Thymus (tissue), 11 donors: Measurements from ENCODE around the gene EPAS1. TPM values are rescaled to one million over a fixed set of nuclear protein-coding genes. Genes with fewer than 3 reads are reported as not detected.

ENCODE experiments used
- DNase-seq, 9 donors: peaks; one replicate each; pipeline ENCODE4 v3.0.0-alpha.2; 2013; ENCODE audit warnings: low spot score in 9 of 9, low read depth in 6 of 9, missing footprints in 1 of 9
- H3K27ac ChIP-seq, 2 donors: one replicate each; pipeline ENCODE4 v1.5.1; 2013; ENCODE audit warnings: control low read depth in 1 of 2, low read depth in 1 of 2, low read length in 1 of 2, mild to moderate bottlenecking in 1 of 2, moderate library complexity in 1 of 2
- H3K27me3 ChIP-seq, 2 donors: one replicate each; pipeline ENCODE4 v1.5.1; 2013; ENCODE audit warnings: low read length in 1 of 2; ENCODE audit not compliant: control insufficient read depth in 2 of 2, insufficient read depth in 1 of 2
- H3K36me3 ChIP-seq, 2 donors: one replicate each; pipeline ENCODE4 v1.5.1; 2013; ENCODE audit warnings: low read length in 1 of 2, mild to moderate bottlenecking in 1 of 2, moderate library complexity in 1 of 2; ENCODE audit not compliant: control insufficient read depth in 2 of 2, insufficient read depth in 2 of 2
- H3K4me1 ChIP-seq, 2 donors: one replicate each; pipeline ENCODE4 v1.5.1; 2013; ENCODE audit warnings: low read length in 2 of 2; ENCODE audit not compliant: control insufficient read depth in 2 of 2, insufficient read depth in 2 of 2
- H3K4me3 ChIP-seq, 2 donors: one replicate each; pipeline ENCODE4 v1.5.1; 2013; ENCODE audit warnings: low read length in 2 of 2, control low read depth in 1 of 2, mild to moderate bottlenecking in 1 of 2
- H3K9me3 ChIP-seq, 2 donors: one replicate each; pipeline ENCODE4 v1.5.1; 2013; ENCODE audit warnings: low read length in 1 of 2, mild to moderate bottlenecking in 1 of 2; ENCODE audit not compliant: control insufficient read depth in 2 of 2, insufficient read depth in 1 of 2
- WGBS: extraction: QIAGEN DNeasy Blood & Tissue Kit; methylation state at CpG from one replicate; pipeline ENCODE4 v1.1.7; 2013; 5-methylcytosine and 5-hydroxymethylcytosine counted together
- polyA plus RNA-seq: library from polyadenylated mRNA; stranded (reverse); fragments of 200-250 nt; gene quantifications from one replicate; pipeline ENCODE4 v1.2.3, GENCODE V29; 2013
- total RNA-seq: library from RNA; stranded (reverse); fragments of 120-200 nt; gene quantifications from one replicate; pipeline ENCODE4 v1.2.4, GENCODE V29; 2013
- donor health status: healthy.

EPAS1 gene
- total and polyA plus RNA-seq, 2 donors, result 3.1 to 48.9 TPM

DNA sequence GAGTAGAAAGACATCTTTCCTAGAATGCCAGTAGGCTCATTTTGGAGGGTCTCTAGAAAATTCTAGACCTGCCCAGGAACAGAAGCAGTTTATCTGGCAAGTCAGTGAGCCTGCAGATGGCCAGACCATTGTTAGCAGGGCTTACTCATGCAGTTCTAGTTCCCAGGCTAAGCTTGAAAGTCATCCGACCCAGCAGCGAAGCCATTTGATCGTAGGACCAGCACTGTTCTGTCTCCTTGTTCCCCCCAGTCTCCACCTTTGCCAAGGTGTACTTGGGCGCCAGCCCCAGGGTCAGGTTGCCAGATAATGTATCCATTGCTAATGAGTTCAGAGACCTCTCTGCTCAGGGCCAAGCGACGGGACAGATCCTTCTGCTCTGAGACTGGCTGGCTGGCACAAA lies 70.1 kb downstream of the EPAS1 start:
- Histone ChIP-seq H3K36me3 (no peaks in the 10 kb centered on the region), H3K9me3 (no peaks in the 10 kb centered on the region), H3K4me1 (peaks cover under 1 to 7% of the 10 kb centered on the region in 2 donors), H3K4me3 (no peak overlapping the region), H3K27ac (no peak overlapping the region), H3K27me3 (no peaks in the 10 kb centered on the region)
- no peak for DNase-seq
- WGBS, result 95% methylated on average over 6 of the region's 6 CpGs

DNA sequence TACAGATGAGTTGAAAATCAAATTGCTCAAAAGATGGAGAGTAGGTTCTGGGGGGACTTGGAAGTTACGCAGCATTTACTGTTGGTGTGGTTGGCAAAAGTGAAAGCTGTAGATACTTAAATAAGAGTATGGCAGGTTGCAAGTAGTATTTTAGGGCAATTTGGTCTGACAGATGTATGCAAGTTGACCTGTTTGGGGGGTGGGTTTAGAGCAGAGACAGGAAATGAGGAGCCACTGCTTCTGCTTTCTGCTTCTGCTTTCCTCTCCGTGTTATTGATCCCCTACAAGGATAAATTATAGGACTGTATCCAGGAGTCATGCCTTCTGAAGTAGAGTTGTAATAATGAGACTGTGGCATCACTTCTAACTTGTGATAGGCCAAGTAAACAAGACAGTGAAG lies 71.2 kb downstream of the EPAS1 start:
- no peak for DNase-seq
- Histone ChIP-seq H3K4me1 (peaks cover 0 to 5% of the 10 kb centered on the region in 2 donors), H3K27me3 (no peaks in the 10 kb centered on the region), H3K9me3 (no peaks in the 10 kb centered on the region), H3K36me3 (no peaks in the 10 kb centered on the region), H3K27ac (no peak overlapping the region), H3K4me3 (no peak overlapping the region)
- WGBS, result 40% methylated on average over 2 of the region's 2 CpGs

DNA sequence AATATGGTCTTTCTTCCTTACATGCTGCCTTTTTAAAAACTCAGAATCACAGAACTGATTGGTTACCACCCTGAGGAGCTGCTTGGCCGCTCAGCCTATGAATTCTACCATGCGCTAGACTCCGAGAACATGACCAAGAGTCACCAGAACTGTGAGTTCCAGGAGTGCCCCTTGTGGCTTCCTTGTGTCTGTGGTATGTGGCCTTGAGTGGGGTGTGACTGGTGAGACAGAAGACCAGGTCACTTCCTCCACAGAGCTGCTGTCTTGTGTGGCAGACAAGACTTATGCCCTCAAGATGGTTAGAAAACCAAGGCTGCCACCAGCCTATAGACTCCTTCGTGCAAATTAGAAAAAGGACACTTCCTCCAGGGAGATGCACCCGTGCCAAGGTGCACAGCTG lies 72.6 kb downstream of the EPAS1 start:
- no peak overlapping the region for H3K27ac ChIP-seq
- no peaks in the 10 kb centered on the region for H3K9me3 ChIP-seq
- no peaks in the 10 kb centered on the region for H3K27me3 ChIP-seq
- H3K4me1 ChIP-seq, result peaks cover 0 to 5% of the 10 kb centered on the region in 2 donors
- WGBS, result 71% methylated on average over 5 of the region's 5 CpGs
- no peaks in the 10 kb centered on the region for H3K36me3 ChIP-seq
- no peak for DNase-seq
- H3K4me3 ChIP-seq, result no peak overlapping the region

GRCh38 chr2:46371854-46372253 lies 74.6 kb downstream of the EPAS1 start:
- no peak for DNase-seq
- Histone ChIP-seq H3K27me3 (no peaks in the 10 kb centered on the region), H3K27ac (no peak overlapping the region), H3K9me3 (no peaks in the 10 kb centered on the region), H3K36me3 (no peaks in the 10 kb centered on the region), H3K4me1 (peaks cover 0 to 5% of the 10 kb centered on the region in 2 donors), H3K4me3 (no peak overlapping the region)
- WGBS, result 100% methylated on average over 1 of the region's 1 CpG

- H3K4me1 ChIP-seq, result peaks cover 0 to 5% of the 10 kb centered on the region in 2 donors
- H3K36me3 ChIP-seq, result no peaks in the 10 kb centered on the region
- H3K27ac ChIP-seq, result no peak overlapping the region
- H3K4me3 ChIP-seq, result no peak overlapping the region
- no peaks in the 10 kb centered on the region for H3K9me3 ChIP-seq
- no peak for DNase-seq
- 100% methylated on average over 2 of the region's 2 CpGs for WGBS
- H3K27me3 ChIP-seq, result no peaks in the 10 kb centered on the region
These were observed 75.3 kb downstream of the EPAS1 start for GRCh38 chr2:46372475-46372874.

GRCh38 chr2:46373238-46373637 lies 76.0 kb downstream of the EPAS1 start:
- no peaks in the 10 kb centered on the region for H3K9me3 ChIP-seq
- DNase-seq, result no peak
- H3K27me3 ChIP-seq, result no peaks in the 10 kb centered on the region
- H3K4me3 ChIP-seq, result no peak overlapping the region
- WGBS, result 97% methylated on average over 4 of the region's 4 CpGs
- H3K4me1 ChIP-seq, result peaks cover 0 to 3% of the 10 kb centered on the region in 2 donors
- H3K27ac ChIP-seq, result no peak overlapping the region
- H3K36me3 ChIP-seq, result no peaks in the 10 kb centered on the region

DNA sequence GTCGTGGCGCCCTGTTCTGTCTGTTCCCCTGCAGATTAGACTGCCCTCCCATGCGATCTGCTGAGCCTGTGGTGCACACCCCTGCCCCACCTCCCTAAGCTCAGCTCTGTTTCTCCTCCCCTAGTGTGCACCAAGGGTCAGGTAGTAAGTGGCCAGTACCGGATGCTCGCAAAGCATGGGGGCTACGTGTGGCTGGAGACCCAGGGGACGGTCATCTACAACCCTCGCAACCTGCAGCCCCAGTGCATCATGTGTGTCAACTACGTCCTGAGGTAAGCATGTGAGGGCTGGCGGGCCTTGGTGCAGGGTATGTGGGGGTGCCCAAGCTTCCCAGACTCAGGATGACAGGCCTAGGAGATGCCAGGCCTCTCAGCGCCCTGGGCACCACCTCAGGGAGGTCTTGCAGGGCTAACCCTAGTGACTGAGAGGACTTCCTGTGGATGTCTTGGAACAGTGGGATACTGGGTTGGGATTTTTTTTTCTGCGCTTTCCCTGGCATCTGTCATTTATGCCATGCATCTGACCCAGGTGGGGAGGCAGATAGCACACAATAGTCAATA lies 78.4 kb downstream of the EPAS1 start:
- H3K4me1 ChIP-seq, result no peaks in the 10 kb centered on the region
- H3K9me3 ChIP-seq, result no peaks in the 10 kb centered on the region
- no peak overlapping the region for H3K27ac ChIP-seq
- 94% methylated on average over 12 of the region's 12 CpGs for WGBS
- no peaks in the 10 kb centered on the region for H3K27me3 ChIP-seq
- H3K36me3 ChIP-seq, result no peaks in the 10 kb centered on the region
- H3K4me3 ChIP-seq, result no peak overlapping the region
- DNase-seq, result no peak

DNA sequence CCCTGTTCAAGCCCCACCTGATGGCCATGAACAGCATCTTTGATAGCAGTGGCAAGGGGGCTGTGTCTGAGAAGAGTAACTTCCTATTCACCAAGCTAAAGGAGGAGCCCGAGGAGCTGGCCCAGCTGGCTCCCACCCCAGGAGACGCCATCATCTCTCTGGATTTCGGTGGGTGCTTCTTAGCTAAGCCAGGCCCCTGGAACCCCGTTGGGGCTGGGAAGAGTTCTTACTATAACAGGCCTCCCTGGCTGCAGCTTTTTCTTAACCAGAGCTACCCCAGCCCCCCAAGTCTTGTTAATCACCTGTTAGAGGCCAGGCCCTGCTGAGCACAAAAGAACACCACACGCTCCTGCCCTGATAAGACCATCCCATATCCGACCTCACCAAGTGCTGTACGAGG lies 79.4 kb downstream of the EPAS1 start:
- Histone ChIP-seq H3K27me3 (no peaks in the 10 kb centered on the region), H3K36me3 (no peaks in the 10 kb centered on the region), H3K9me3 (no peaks in the 10 kb centered on the region), H3K4me3 (no peak overlapping the region), H3K4me1 (no peaks in the 10 kb centered on the region), H3K27ac (no peak overlapping the region)
- no peak for DNase-seq
- 89% methylated on average over 7 of the region's 7 CpGs for WGBS

DNA sequence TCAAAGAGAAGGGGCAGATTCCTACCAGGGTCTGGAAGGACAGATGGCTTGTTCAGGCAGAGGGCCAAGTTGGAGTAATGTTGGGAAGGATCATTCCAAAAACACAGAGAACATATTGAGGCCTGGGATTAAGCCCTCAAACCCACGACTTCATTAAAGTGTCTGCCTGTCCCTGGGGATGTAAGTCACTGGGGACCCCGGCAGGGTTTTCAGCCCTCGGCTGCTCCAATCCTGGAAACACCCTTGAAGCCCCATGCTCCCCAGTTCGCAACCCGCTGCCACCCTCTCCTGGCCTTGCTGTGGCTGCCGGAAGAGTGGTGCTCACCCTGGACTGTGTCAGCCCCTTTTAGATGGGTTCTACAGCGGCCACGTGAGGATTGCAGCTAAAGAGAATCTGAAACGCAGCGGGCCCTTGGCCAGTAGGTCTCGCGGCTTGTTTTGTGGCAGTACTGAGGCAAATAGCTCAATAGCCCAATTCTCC lies 79.9 kb downstream of the EPAS1 start:
- H3K27ac ChIP-seq, result no peak overlapping the region
- H3K4me1 ChIP-seq, result no peaks in the 10 kb centered on the region
- DNase-seq, result no peak
- H3K9me3 ChIP-seq, result no peaks in the 10 kb centered on the region
- WGBS, result 96% methylated on average over 12 of the region's 12 CpGs
- H3K4me3 ChIP-seq, result no peak overlapping the region
- no peaks in the 10 kb centered on the region for H3K36me3 ChIP-seq
- no peaks in the 10 kb centered on the region for H3K27me3 ChIP-seq
